A673 (cell line): ENCODE data around the gene PLOD3.

ENCODE experiments used
- CTCF ChIP-seq: fragments of 300-800, 200-600 bp; sonication (generic); conservative IDR thresholded peaks from 2 replicates; pipeline ENCODE4 v1.5.1; 2017; ENCODE audit warnings: low read depth, mild to moderate bottlenecking, antibody characterized with exemption, low read length, moderate library complexity, mixed read lengths
- EZH2 ChIP-seq: fragments of 200-600 bp; sonication (generic); IDR thresholded peaks from 2 replicates; pipeline ENCODE4 v1.6.1; 2017; ENCODE audit warnings: borderline replicate concordance, low read depth, mild to moderate bottlenecking, mixed read lengths, antibody characterized with exemption, low read length; ENCODE audit not compliant: poor library complexity, severe bottlenecking

- TF ChIP-seq CTCF (no peak), EZH2 (no peak)
Observed at GRCh38 chr7:101207459-101207858, 9.9 kb downstream of the PLOD3 start.
